GM12891 (cell line): ENCODE data around the gene SLC37A1.

Source experiments
- POLR2A ChIP-seq: IDR thresholded peaks from 2 replicates; pipeline ENCODE4 v1.6.1; 2011; ENCODE audit warnings: low read depth, low read length, control low read depth
- POLR2AphosphoS5 ChIP-seq: IDR thresholded peaks from 2 replicates; pipeline ENCODE4 v1.6.1; 2011; ENCODE audit warnings: low read depth, low read length, control low read depth
- SPI1 ChIP-seq: IDR thresholded peaks from 2 replicates; pipeline ENCODE4 v1.6.1; 2011; ENCODE audit warnings: low read depth, low read length, control low read depth
- TAF1 ChIP-seq: IDR thresholded peaks from 2 replicates; pipeline ENCODE4 v1.6.1; 2011; ENCODE audit warnings: low read depth, low read length, control low read depth

DNA sequence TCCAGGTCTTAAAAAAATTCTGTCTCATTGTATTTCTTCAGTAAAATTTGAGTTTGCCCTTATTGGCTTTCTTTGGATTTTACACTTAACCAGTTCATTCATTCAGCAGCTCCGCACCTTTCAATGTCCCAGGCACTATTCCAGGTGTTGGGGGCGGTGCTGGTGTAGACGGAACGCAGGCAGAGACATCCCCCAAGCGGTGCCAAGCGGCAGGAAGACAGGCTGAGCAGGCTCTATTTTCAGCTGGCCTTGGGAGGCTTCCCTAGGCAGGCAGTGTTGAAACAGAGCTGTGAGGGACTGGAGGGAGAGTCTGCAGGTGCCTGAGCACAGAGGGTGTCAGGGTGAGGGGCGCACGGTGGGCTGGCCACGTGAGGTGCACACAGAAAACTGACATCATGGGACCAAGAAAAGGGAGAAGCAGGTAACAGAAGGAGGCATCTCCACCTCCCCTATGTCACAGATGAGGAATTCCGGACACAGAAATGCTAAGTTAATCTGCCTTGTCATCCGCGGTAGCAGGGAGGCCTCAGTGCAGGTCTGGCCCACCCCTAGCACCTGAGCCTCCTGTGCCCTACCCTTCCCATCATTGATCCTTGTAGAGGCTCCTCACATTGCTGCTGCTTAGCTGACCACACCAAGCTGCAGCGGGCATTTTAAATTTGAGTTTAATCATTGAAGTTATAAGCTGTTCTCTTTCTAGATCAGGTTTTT lies 40.8 kb downstream of the SLC37A1 start:
- TF ChIP-seq POLR2AphosphoS5 (no peak), POLR2A (no peak), SPI1 (no peak), TAF1 (no peak)
